Ascending aorta (tissue), 2 donors: ENCODE measurements around the gene DPP7. TPM values are rescaled to one million over a fixed set of nuclear protein-coding genes. Genes with fewer than 3 reads are reported as not detected.

Experiments used
- DNase-seq, 2 donors: peaks; one replicate each; pipeline ENCODE4 v3.0.0-alpha.2; 2019; ENCODE audit warnings: low spot score in 2 of 2
- H3K27ac ChIP-seq, 2 donors: fragments of 200-600 bp; sonication (generic); one replicate each; pipeline ENCODE4 v1.5.1; 2016 to 2017; ENCODE audit warnings: mild to moderate bottlenecking in 1 of 2
- H3K27me3 ChIP-seq: fragments of 200-600 bp; sonication (generic); one replicate; pipeline ENCODE4 v1.5.1; 2017
- H3K36me3 ChIP-seq, 2 donors: fragments of 200-600 bp; sonication (generic); one replicate each; pipeline ENCODE4 v1.5.1; 2016
- H3K4me1 ChIP-seq, 2 donors: fragments of 200-600 bp; sonication (generic); one replicate each; pipeline ENCODE4 v1.5.1; 2016 to 2017; ENCODE audit warnings: mild to moderate bottlenecking in 1 of 2
- H3K4me3 ChIP-seq, 2 donors: fragments of 200-600 bp; sonication (generic); one replicate each; pipeline ENCODE4 v1.5.1; 2016 to 2017; ENCODE audit warnings: mild to moderate bottlenecking in 1 of 2
- H3K9me3 ChIP-seq, 2 donors: fragments of 200-600 bp; sonication (generic); one replicate each; pipeline ENCODE4 v1.5.1; 2016
- intact Hi-C: fragments of 100-400 bp; cut with DNase I; formaldehyde crosslinking; loops from one replicate; pipeline ENCODE4 v1.15.1; 2023
- total RNA-seq: library from RNA; depleted of rRNA; stranded (reverse); fragments of >200 nt; gene quantifications from one replicate; pipeline ENCODE4 v1.1.0, GENCODE V29; 2016
- TF ChIP-seq, protein P1 (sequence below), 3 experiments: fragments of 200-600 bp in 2 of 3; fragments of 450-650 bp in 1 of 3; sonication (generic) in 2 of 3; IDR thresholded peaks; one replicate each; pipeline ENCODE4 v1.5.1; 2016 to 2019; ENCODE audit warnings: antibody characterized with exemption in 3 of 3, mild to moderate bottlenecking in 1 of 3, moderate library complexity in 1 of 3

The DPP7 gene
- total RNA-seq, 1 donor from 2014 or later = 176 TPM

DNA sequence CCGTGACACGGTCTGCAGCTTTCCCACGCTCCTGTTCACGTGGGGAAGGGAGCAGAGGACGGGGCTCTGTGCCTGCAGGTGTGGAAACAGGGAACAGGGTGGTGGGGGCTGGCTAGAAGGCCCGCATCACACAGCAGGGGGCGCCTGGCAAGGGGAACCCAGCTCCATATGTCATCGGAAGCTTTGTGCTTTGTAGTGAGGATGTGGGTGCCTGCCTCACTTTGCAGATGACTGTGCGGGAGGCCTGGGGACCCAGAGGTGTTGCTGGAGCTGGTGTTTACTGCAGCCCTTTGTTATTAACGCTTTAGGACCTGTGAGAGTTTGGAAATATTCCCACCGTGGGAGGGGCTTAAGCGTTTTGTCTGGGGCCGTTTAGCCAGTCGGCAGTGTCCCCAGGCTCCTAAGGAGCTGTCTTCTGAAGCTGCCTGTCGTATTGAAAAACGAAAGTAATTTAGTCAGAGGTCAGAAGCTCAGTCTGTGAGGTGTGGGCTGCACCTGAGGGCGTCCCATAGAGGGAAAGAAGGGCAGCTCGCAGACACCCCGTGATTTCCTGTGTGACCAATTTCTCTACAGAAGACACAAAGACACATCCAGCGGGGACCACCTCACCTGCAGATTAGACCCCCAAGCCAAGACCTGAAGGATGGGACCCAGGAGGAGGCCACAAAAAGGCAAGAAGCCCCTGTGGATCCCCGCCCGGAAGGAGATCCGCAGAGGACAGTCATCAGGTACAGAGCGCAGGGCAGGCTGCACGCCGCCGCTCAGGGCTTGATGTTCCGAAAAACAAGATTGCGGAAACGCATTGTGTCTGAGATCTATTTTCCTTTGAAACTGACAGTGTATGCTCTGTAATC lies 18.6 kb downstream of the DPP7 start:
- H3K9me3 ChIP-seq = no peaks in the 10 kb centered on the region
- no peak overlapping the region for H3K4me3 ChIP-seq
- intact Hi-C loops = no loop called here
- no peak overlapping the region for H3K27ac ChIP-seq
- TF ChIP-seq, protein P1, sequence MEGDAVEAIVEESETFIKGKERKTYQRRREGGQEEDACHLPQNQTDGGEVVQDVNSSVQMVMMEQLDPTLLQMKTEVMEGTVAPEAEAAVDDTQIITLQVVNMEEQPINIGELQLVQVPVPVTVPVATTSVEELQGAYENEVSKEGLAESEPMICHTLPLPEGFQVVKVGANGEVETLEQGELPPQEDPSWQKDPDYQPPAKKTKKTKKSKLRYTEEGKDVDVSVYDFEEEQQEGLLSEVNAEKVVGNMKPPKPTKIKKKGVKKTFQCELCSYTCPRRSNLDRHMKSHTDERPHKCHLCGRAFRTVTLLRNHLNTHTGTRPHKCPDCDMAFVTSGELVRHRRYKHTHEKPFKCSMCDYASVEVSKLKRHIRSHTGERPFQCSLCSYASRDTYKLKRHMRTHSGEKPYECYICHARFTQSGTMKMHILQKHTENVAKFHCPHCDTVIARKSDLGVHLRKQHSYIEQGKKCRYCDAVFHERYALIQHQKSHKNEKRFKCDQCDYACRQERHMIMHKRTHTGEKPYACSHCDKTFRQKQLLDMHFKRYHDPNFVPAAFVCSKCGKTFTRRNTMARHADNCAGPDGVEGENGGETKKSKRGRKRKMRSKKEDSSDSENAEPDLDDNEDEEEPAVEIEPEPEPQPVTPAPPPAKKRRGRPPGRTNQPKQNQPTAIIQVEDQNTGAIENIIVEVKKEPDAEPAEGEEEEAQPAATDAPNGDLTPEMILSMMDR (IDR thresholded peaks at IDR 0.05) = no peak
- no peak for DNase-seq
- H3K27me3 ChIP-seq = no peaks in the 10 kb centered on the region
- H3K36me3 ChIP-seq = peaks cover 36 to 64% of the 10 kb centered on the region in 2 donors
- no peaks in the 10 kb centered on the region for H3K4me1 ChIP-seq

DNA sequence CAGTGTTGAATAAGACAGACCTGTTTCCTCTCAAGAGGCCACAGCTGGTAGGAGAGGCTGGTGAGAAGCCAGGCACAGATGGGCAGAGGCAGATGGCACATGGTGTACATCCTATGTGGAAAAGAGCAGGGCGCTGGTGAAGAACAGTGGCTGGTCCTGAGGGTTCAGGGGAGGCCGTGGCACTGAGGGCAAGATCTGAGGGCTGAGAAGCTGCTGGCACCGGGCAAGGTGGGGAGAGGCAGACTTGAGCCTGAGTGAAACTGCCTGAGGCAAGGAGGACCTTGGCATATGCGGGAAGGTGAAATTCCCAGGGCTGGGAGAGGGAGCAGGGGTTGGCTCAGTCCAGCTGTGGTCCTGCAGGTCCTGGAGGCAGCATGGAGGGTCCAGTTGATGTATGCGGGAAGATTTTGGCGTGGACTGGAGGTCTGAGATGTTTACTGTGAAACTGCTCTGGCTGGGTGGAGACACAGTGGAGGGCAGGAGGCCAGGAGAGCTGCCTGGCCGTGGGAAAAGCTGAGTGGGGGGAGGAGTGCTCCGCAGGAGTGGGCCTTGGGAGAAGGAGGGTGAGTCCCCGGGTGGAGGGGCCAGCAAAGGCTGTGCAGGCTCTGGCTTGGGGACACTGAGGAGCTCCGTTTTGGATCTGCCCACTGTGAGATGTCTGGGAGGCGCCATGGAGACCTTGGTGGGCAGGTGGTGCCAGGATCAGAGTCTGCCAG lies 25.1 kb downstream of the DPP7 start:
- no peak for DNase-seq
- TF ChIP-seq, protein P1 (IDR thresholded peaks at IDR 0.05) = no peak
- intact Hi-C loops = loop anchor here (5.0 kb wide), 2 partner anchors 97 to 368 kb away; partner anchors contain the start of genes NSMF and PAXX
- Histone ChIP-seq H3K27me3 (no peaks in the 10 kb centered on the region), H3K4me1 (peaks cover 12 to 17% of the 10 kb centered on the region in 2 donors), H3K9me3 (no peaks in the 10 kb centered on the region), H3K27ac (no peak overlapping the region), H3K4me3 (no peak overlapping the region), H3K36me3 (peaks cover 0 to 19% of the 10 kb centered on the region in 2 donors)

DNA sequence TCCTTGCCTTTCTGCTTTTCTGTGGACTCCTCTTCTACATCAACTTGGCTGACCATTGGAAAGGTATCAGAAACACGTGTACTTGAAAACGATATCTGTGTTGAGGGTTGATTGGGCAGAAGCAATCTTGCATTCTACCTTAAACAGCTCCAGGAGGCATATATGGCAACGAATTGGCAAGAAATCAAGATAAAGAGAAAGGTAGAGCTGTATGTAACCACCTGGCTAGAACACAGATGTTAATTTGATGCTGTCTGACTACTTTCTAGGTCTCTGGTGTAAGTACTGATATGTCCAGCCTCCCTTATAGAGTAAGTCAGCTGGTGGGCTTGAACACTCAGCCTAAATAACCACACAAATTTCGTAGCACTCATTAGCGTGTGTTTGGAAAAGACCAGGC lies 26.4 kb downstream of the DPP7 start:
- Histone ChIP-seq H3K4me1 (peaks cover 12 to 17% of the 10 kb centered on the region in 2 donors), H3K27me3 (no peaks in the 10 kb centered on the region), H3K9me3 (no peaks in the 10 kb centered on the region), H3K36me3 (peaks cover 0 to 12% of the 10 kb centered on the region in 2 donors), H3K27ac (no peak overlapping the region), H3K4me3 (no peak overlapping the region)
- DNase-seq = no peak
- intact Hi-C loops = loop anchor here (5.0 kb wide), 2 partner anchors 96 to 369 kb away; partner anchors contain the start of genes NSMF and PAXX
- TF ChIP-seq, protein P1 (IDR thresholded peaks at IDR 0.05) = no peak

DNA sequence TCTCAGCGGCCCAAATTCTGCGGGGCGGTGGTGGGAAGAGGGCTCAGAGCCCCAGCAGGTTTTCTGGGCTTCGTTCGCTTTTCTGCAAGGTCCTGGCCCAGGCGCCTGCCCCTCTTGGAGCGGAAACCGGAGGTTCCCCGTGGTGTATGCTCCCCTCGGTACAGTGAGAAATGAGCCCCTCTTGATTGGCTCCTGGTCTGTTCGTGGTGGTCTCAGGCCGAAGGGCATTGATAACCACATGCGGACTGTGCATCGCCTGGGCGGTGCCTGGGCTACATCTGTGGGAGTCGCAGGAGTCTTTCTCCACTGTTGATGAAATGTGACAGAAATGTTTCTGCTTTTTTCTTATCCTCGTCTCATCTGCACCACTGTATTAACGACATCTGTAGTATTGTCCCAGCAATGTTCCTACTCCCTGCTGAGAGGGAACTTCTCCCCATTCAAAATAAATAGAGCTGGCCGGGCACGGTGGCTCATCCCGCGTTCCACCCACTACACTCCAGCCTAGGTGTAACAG lies 27.1 kb downstream of the DPP7 start:
- TF ChIP-seq, protein P1 (IDR thresholded peaks at IDR 0.05) = no peak
- intact Hi-C loops = loop anchor here (2.0 to 5.0 kb wide), 3 partner anchors 95 to 370 kb away; partner anchors contain the start of genes NSMF, PAXX and TMEM141
- Histone ChIP-seq H3K4me3 (peak overlapping the region; percentile 74 to 99), H3K27ac (peak overlapping the region; percentile 91 to 96), H3K36me3 (peaks cover 0 to 5% of the 10 kb centered on the region in 2 donors), H3K9me3 (no peaks in the 10 kb centered on the region), H3K27me3 (no peaks in the 10 kb centered on the region), H3K4me1 (peaks cover 12 to 17% of the 10 kb centered on the region in 2 donors)
- DNase-seq = no peak

DNA sequence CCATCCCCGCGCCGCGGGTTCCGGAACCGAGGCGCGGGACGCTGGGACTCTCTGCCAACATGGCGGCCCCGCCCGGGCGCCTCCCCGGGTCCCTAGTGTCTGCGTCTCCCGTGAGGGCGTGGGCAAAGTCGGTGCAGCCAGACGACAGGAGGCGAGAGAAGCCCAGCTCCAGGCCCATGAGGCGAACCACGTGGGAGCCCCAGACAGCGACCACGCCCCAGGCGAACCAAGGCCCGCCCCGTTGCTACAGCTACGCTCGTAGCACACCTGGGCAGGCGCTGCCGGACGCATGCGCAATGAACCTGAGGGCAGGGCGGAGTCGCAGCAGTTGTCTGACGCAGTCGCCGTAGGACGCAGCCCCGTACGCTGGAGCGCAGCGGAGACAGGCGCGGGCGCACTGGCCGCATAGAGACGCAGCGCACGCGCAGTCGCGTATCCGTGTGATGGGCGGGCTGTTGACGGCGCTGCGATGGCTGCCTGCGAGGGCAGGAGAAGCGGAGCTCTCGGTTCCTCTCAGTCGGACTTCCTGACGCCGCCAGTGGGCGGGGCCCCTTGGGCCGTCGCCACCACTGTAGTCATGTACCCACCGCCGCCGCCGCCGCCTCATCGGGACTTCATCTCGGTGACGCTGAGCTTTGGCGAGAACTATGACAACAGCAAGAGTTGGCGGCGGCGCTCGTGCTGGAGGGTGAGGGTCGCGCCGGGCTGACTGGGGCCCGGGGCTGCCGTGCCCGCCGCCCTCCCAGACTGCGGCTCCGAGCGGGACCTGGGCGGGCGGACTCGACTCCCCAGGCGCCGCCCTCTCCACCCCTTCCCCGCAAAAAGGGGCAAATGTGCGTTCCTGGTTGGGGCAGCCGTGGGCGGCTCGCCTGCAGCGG lies 27.8 kb downstream of the DPP7 start, which contains the start of gene MAN1B1:
TSS of gene MAN1B1 (plus strand) at position 455 of the 878 bp plus-strand sequence. CDS start at position 470, 15 bp downstream.
- H3K9me3 ChIP-seq = no peaks in the 10 kb centered on the region
- H3K27me3 ChIP-seq = no peaks in the 10 kb centered on the region
- H3K36me3 ChIP-seq = peaks cover 0 to 5% of the 10 kb centered on the region in 2 donors
- peak; percentile 94 to 98 for DNase-seq
- H3K4me1 ChIP-seq = peaks cover 12 to 17% of the 10 kb centered on the region in 2 donors
- H3K4me3 ChIP-seq = peak within 1 kb of the TSS; percentile 74 to 99
- intact Hi-C loops = loop anchor here (1.0 to 5.0 kb wide), 5 partner anchors 94 to 603 kb away; partner anchors contain the start of genes FBXW5, NSMF, PAXX and SEC16A
- peak within 1 kb of the TSS; percentile 91 to 96 for H3K27ac ChIP-seq
- TF ChIP-seq, protein P1 (IDR thresholded peaks at IDR 0.05) = no peak
